Activated CD8-positive, alpha-beta memory T cell treated with anti-CD3 and anti-CD28 coated beads, Interleukin-2, amount 50 U/mL, for 48 hours (primary cell): ENCODE measurements around the gene SLU7.
A peak's percentile ranks its signal among the peaks of the same experiment; 100 is the strongest.

ENCODE experiments used
- DNase-seq: peaks from one replicate; pipeline ENCODE4 v3.0.0-alpha.2; 2020

SLU7 gene

DNA sequence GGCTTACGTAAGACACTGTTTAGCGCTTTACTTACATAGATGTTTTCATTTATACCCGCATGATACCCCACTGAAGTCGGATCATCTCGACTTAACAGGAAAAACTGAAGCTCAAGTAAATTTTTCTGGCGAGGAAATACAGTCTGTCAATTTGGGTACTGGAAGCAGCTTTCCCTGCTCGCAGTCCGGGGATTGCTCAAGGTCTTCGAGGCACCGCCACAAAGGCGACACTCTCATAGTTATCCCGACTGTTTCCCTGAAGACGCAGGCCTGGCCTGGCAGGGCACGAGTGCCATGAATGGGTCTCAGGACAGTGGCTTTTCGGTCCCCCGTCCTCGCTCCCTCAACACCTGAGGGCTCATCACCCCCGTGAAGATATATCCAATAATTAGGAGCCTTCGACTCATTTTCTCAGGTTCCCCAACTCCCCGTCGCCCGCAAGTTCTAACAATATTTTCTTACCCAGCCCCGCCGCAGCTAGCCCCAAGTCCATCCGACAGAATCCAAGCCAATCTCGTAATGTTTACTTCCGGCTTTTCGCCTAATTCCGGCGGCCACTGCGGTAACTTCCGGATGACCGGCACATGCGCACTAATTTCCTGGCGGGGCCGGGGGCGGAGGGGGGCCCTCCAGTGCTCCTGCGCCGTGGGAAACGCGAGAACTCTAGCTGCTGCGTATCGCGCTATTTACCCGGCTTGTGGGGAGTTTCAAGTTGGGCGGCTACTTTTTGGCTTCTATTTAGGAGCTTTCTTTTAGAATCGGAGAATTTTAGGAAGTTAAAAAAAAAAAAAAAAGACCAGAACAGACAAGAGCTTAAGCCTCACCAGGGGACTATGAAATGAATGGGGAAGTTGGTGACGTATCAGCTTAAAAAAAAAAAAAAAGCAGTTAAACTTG is at the start of gene SLU7:
SLU7 (minus strand) TSS at position 521 of the 897 bp plus-strand sequence. CDS start 3,787 bp downstream, outside the sequence.
- DNase-seq: peak; percentile 94

DNA sequence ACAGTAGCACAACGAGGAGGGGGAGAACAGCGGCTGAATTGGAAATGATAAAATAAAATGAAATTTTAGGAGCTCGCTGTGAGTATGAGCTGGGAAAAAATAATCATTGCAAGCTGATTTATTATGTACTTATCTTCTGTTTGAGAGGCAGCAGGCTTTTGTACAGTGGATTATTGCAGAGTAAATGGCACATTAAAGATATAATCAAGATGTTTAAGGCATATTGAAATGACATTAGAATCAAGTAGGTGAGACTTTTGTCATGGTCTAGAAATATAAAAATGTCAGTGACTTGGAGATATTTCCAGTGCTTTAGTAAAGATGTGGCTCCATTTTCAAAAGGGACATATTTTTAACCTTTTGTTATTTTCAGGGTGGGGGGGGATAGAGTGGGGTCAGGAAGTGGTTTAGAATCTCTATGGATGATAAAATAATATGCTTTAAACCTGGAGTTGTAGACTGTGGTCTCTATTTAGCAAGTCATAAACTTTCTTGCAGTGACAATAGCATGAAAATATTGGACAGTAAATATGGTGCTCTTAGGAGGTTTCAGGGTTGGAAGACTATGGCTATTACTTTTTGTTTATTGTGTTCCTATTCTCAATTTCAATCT is 49.6 kb upstream of the SLU7 start:
- DNase-seq: no peak

DNA sequence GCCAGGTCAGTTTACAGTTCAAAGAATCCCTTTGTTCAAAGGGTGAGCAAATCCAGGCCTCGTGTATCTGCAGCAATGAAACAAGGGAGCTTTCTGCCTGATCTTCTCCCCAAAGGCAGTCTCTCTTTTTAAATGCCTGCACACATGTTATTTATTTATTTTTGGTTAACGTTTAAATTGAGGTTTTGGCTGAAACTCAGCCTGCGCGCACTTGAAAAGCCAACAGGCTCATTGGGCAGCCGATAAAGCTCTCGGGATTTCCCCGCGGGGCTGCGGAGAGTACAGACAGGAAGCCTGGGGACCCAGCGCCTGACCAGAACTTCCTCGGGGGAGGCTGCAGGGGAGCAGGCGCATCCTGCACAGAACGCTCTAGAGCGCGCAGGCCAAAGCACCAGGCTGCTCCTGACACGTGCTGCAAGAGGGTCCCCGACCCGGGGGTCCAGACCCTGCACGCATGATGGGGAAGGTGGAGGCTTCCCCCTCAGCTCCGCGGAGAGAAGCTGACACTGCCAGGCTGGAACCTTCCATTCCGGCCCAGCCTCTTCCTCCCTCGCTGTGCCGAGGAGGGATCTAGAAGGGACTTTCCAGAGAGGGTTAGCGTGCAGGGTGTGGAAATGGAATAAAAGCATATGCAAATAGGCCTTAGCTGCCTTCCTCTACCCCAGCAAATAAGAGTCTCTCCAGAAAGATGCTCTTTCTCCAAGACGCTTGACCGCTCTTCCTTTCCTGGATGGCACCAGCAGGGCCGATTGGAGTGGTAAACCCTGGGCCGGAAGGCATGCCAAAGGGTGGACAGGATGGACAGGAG is 48.9 kb upstream of the SLU7 start:
- DNase-seq: peak; percentile 90

DNA sequence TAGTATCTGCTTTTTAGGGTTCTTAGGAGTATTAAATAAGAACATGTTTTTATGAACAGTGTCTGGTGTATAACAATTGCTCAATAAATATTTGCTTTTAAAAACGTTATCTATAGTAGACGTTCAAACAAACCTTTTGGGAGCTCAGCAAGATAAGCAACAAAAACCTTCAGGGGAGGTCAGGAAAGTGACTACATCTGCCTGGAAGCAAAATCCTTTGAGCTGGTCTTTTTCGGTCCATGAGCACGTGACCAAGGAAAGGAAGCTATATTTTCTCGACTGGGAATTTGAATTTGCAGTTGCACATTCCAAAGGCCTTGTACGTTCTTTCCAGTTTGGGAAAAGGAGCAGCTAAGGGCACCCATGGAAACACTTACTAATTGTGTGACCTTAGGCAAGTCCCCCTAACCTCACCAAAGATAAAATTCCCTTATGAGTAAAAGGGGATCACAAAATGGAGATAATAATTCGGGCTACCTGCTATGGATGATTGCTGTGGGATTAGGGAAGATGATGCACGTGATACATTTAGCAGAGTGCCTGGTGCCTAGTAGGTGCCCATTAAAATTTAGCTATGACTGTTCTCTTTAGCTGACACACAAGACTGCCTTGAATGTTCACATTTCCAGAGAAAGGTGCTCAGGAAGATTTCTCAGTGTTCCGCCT is 48.1 kb upstream of the SLU7 start:
- no peak for DNase-seq

DNA sequence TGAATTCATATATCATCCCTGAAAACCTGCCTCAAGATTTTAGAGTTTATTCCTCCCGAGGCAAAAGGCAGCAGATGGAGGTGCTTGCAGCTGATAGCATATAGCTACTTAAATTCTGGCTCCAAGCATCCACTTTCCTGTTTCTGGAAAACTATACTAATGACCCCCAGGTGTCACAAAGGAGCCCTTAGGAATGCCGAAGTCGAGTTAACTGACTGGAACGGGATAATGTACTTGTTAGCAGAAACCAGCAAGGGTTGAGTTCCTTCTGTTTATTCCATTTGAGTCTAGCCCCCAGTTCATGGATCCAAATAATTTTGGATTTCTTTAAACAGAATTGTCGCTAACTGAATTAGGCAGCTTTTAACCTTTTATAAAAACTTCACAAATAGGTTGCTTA is 47.2 kb upstream of the SLU7 start:
- no peak for DNase-seq

DNA sequence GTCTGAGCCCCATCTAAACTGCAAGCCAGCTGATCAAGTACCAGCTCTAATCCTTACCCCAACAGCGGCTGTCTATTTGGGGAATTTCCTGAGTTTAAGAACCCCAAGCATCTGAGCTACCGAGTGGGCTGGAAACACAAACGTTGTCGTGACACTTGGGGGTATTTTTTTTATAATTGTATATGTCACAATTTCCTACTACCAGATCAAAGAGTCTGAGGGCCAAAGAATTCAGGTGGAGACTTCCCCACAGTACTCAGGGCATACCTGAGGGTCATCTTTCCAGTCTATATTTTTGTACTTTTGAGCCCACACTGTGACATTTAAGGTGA is 45.6 kb upstream of the SLU7 start:
- no peak for DNase-seq

DNA sequence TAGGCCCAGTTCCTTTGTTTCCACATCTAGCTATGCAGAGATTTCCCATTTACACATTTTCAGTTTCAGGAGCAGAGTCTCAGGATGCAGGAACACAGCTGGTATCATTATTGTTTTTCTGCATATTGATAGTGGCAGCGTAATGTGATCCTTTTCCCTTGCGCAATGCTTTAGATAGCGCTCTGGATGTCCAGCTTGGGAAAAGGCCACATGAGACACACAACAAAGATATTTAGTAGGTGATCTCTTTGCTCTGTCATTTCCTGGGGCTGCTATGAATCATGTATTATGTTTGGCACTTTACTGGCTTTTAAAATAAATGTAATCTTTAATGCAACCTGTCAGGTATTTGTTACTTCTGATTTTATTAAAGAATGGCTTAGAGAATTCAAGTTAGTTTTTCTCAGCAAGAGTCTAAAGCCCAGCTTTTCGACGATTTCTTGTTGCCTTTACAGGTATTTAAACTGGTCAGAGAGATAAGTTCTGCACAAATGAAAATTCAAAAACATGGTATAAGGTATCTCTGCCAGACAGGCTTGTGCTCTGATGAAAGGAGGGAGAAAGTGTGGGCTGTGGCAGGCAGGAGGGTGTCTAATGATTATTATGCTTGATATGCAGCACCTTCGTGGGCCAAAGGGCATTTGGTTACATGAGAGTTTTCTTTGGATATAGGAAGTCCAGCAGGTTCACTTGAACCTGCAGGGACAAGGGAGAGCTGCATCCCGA is 45.0 kb upstream of the SLU7 start:
- DNase-seq: no peak

DNA sequence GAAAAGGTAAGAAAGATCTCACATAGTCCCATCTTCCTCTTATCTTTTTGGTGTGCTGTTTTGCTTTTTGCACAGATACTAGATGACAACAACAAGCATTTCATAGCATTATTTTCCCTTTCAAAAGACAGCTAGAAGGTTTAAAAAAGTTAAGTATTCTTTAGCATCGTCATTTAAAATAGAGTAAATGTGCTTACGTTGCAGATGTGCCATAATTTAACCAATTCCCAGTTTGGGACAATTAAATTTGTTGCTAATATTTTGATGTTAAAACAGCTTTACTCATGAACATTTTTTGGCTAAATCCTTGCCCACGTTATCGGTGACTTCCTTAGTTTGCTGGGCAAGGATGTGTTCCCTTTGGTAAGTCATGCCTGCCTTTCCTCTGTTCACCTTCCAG is 44.3 kb upstream of the SLU7 start:
- no peak for DNase-seq

DNA sequence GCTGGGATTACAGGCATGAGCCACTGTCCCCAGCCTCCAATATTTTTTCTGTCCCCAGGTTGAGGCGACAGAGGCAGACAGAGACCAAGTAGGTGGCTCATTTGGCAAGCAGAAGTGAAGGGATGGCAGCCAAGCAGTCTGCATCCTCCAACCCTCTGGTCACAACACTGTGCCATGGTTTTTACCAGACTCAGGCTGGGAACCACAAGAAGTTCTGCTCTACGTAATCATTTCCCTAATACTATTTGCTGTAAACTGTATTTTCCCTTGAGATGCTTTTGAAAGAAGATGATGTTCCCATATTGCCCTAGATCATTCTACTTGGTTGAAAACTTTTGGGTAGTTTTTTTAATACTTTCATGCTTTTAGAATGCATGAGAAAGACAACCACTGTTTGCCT is 43.3 kb upstream of the SLU7 start:
- no peak for DNase-seq

DNA sequence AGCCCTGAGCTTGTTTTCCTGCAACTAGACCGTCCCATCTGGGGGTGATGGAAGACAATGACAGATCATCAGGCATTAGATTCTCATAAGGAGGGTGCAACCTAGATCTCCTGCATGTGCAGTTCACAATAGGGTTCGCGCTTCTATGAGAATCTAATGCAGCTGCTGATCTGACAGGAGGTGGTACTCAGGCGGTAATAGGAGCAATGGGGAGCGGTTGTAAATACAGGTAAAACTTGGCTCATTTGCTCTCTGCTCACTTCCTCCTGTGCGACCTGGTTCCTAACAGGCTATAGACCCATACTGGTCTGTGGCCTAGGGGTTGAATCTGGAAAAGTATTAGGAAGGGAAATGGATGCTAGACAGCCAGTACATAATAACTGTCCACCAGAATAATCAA is 42.5 kb upstream of the SLU7 start:
- no peak for DNase-seq

DNA sequence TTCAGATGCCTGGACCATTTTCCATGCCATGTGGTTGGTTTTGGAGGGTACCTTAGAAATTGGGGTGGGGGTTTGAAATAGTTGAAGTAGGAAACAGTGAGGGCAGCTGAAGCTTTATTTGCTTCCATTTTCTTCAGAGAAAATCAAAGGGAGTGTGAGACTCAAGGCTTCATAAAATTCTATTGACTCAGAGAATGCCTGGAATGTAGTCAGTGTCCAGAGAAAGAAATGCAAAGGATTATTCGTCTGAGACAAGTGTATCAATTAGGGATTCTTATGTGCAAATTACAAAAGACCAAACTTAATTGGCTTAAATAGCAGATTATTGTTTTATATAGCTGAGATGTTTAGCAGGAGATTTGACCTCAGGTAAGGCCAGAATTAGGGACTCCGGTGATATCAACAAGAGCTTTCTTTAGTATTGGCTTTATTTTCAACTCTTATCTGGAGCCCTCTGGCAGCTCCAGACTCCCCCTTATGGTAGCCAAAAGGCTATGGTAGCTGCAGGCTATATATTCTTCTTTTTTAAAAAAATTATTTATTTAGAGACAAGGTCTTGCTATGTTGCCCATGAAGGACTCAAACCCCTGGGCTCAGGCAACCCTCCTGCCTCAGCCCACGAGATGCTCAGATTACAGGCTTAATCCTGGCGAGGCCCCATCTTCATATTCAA is 41.6 kb upstream of the SLU7 start:
- no peak for DNase-seq

DNA sequence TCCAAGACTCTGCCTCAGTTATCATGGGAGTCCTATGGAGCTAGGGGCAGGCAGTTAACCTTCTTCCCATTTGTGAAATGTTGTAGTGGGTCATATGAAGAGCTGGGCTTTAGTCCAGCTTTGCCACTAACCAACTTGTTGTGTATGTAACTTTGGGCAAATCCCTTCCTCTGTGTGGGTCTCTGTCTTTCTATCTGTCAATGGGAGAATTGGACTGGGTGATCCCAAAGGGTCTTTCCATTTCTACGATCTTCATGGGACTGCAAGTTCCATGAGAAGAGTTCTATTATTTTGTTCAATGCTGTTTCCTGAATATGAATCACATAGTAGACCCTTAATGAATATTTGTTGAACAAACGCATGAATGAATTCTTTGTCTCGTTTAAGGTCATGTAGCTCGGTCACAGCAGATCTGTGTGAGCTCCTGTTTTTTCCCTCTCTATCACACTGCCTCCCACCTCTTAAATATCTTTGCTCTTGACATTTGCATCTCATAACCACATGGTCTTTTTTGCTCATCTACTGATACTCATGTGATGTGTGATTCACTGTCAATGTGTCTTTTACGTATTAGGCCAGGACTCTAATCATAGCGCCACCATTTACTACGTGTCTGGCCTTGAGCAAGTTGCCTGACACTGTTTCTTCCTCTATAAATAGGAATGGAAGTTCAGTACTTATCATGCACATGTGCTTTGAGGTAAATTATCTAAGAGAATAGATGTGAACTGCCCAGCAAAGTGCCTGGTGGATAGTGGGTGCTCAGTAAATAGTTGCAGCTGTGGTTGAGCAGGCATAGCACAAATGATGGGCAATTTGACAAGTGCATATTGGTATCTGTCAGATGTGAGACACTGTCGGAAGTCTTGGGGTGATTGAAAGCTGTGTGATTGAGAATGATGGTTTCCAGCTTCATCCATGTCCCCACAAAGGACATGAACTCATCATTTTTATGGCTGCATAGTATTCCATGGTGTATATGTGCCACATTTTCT is 40.2 kb upstream of the SLU7 start:
- no peak for DNase-seq

DNA sequence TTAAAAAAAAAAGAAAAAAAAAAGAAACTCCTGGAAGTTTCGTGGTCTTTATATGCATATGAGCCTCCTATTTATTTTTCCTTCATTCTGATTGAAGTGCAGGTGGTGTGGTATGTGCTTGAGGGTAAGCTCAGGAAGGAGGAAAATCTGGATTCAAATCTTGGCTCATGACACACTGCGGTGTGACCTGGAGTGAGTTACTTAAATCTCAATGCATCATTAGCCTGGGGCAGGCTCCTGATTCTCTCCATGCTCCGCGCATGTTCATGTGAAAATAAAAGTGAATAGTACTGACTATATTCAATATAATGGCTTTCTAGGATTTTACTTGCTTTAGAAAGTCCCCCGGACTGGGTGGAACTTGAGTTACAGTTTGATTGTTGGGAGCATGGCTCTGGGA is 38.4 kb upstream of the SLU7 start:
- no peak for DNase-seq

DNA sequence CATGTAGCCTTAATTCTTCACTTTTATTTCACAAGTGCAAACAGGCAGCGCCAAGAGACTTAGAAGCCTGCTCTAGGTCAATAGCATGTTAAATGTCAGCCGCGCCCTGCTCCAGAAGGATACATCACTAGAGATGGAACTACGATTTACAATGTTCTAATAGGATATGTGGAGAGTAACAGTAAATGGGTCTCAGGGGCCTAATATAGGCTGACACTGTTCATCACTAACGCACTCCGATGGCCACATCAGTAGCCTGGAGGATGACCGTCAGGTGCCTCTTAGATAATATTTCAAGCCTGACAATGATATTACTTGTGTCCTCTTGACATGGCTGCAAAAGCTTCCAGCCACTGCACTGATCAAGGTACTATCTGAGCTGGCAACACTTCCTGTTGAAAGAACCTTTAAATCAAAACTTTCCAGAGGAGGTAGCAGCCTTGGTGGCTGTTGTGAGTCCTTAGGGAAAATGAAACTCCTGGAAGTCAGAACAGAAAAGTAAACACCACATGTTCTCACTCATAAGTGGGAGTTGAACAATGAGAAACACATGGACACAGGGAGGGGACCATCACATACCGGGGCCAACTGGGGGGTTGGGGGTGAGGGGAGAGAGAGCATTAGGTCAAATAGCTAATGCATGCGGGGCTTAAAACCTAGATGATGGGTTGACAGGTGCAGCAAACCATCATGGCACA is 37.7 kb upstream of the SLU7 start:
- no peak for DNase-seq

DNA sequence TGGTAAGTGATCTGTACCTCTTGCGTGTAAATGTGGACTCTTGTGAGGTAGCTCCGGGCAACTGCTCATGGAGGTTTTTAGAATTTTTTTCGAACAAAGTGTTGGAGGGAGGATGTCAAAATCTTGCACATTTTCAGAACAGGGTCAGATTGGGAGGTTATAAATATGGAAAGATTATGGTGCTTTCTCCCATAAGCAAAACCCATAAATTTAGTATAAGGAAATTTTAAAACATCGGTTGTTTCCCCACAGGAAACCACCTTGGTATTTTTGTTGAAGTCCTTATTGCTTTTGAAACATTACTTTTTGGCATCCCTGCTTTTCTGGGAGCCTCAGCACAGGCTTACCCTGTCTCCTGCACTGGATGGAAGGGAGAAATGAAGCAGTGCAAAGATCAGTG is 36.7 kb upstream of the SLU7 start:
- no peak for DNase-seq

DNA sequence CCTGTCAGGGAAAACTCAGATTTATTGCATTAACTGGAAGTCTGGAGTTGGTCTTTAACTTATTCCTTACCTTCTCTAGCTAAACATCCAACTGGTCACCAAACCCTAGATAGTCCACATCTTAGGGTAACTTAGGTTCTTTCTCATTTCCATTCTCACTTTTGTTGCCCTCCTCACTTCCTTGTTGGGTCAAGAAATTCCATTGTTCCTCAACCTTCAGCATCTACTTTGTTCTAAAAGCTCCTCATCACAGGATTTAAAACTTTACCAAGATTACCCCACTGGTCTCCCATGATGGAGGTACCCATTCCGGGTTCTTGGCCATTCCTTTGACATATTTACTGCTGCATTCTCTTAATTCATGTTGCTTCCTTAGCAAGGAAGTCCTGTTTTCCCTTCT is 34.9 kb upstream of the SLU7 start:
- DNase-seq: no peak

DNA sequence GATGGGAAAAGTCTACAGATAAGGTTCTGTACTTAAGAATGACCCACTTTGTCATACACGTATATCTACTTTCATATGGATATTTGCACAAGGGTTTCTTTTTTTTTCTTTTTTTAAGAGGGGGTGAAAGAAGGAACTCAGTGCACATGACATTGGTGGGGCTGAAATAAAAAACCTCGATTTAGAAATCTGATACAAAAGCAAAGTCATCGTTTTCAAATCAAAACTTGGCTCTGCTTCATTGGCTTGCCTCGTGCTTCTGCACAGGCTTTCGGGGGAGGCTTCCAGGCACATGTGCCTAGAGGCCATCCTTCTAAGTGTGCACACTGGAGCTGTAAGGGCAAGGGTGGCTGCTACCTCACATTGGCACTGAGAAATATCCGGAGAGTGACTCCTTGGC is 33.9 kb upstream of the SLU7 start:
- no peak for DNase-seq

DNA sequence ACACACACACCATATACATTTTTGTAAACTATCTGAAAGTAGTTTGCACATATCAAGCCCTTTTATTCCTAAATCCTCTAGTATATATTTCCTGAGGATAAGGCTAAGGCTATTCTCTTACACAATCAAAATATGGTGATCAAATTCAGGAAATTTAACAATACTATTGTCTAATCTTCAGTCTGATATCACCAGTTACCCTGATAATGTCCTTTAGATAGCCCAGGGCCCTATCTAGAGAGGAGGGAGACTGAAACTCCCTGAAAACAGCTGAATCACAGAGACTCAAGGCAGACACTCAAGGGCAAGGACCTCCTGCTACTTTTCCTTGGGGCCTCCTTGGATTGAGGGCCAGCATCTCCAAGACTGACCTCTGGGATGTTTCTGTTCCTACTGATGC is 33.2 kb upstream of the SLU7 start:
- DNase-seq: no peak

DNA sequence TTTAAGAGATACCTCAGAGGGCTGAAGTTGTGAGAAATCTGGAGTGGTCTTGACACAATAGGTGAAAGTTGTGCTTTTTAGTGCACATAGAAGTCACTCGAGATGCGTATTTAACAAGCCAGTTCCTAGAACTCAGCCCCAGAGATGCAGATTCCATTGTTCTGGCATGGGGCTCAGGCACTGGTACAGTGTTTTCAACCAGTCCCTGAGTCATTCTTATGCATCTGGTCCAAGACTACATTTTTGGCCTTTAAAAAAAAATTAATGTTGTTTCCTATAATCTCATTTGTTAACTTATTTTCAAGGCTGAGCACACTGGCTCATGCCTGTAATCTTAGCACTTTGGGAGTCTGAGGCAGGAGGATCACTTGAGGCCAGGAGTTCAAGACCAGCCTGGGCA is 32.4 kb upstream of the SLU7 start:
- DNase-seq: no peak
